A549 (cell line): Measurements from ENCODE around the gene PTPN4. TPM values are rescaled to one million over a fixed set of nuclear protein-coding genes. Genes with fewer than 3 reads are reported as not detected.
A peak's percentile ranks its signal among the peaks of the same experiment; 100 is the strongest.

Experiments used
- ATAC-seq, 2 experiments: fragments of 200-7000 bp in 1 of 2; fragments of >200 bp in 1 of 2; cut with Nextera tagmentation in 1 of 2; cut with Tn5 transposase in 1 of 2; 3 replicates each; pipeline versions ENCODE4 v1.8.0 to v1.9.1; 2018 to 2020; ENCODE audit warnings: mild to moderate bottlenecking in 1 of 2, moderate library complexity in 1 of 2
- CTCF ChIA-PET: fragments of 300-600 bp; sonication (Branson Sonifier 250); formaldehyde crosslinking; extraction: SDS; loops from one replicate; lab custom pipeline; 2021; ENCODE audit warnings: antibody characterized with exemption, inconsistent platforms; lab: Yijun Ruan, JAX
- POLR2A ChIA-PET: fragments of 350-600 bp; formaldehyde crosslinking; extraction: SDS; loops from one replicate; lab custom pipeline; 2021; ENCODE audit warnings: antibody characterized with exemption, inconsistent platforms; lab: Yijun Ruan, JAX
- DNase-seq, 2 experiments: peaks; one replicate each; pipeline versions ENCODE4 v3.0.0 to v3.0.0-alpha.2; 2011 to 2016; ENCODE audit warnings: low read depth in 1 of 2, low spot score in 1 of 2
- FAIRE-seq: peaks from 2 replicates; lab custom pipeline; 2011; peaks lifted over from hg19 to GRCh38; lab: Jason Lieb, UNC
- H3K27ac ChIP-seq, 2 experiments: fragments of >200 bp; sonication (Bioruptor Twin); formaldehyde crosslinking; 3 replicates each; pipeline ENCODE4 v1.5.1; 2016 to 2017
- H3K4me1 ChIP-seq: fragments of >200 bp; sonication (Bioruptor Twin); formaldehyde crosslinking; 3 replicates; pipeline ENCODE4 v1.6.1; 2016
- H3K4me2 ChIP-seq: fragments of >200 bp; sonication (Bioruptor Twin); formaldehyde crosslinking; 3 replicates; pipeline ENCODE4 v1.6.1; 2016
- H3K4me3 ChIP-seq: fragments of >200 bp; sonication (Bioruptor Twin); formaldehyde crosslinking; 3 replicates; pipeline ENCODE4 v1.5.1; 2016
- H3K9me3 ChIP-seq: fragments of >200 bp; sonication (Bioruptor Twin); formaldehyde crosslinking; 3 replicates; pipeline ENCODE4 v1.6.1; 2016
- BHLHE40 ChIP-seq: IDR thresholded peaks from 2 replicates; pipeline ENCODE4 v1.6.1; 2012; ENCODE audit warnings: low read depth, low read length, inconsistent platforms
- CBX8 ChIP-seq: fragments of 200-600 bp; sonication (generic); IDR thresholded peaks from 2 replicates; pipeline ENCODE4 v1.6.1; 2016
- CHD4 ChIP-seq: fragments of 200-600 bp; sonication (generic); IDR thresholded peaks from 2 replicates; pipeline ENCODE4 v1.6.1; 2016; ENCODE audit warnings: antibody characterized with exemption, mild to moderate bottlenecking, borderline replicate concordance
- EHMT2 ChIP-seq: fragments of 200-600 bp; sonication (generic); IDR thresholded peaks from 2 replicates; pipeline ENCODE4 v1.6.1; 2016; ENCODE audit warnings: antibody characterized with exemption, low read depth, mild to moderate bottlenecking, moderate library complexity
- FOSL2 ChIP-seq, 2 experiments: fragments of 450-650 bp in 1 of 2; fragments of >200 bp in 1 of 2; sonication (Bioruptor Twin) in 1 of 2; formaldehyde crosslinking; IDR thresholded peaks; 2 replicates each; pipeline versions ENCODE4 v1.5.0 to v1.6.1; 2016 to 2020; ENCODE audit warnings: mild to moderate bottlenecking in 1 of 2, moderate library complexity in 1 of 2
- HDAC2 ChIP-seq: fragments of 200-600 bp; sonication (generic); IDR thresholded peaks from 2 replicates; pipeline ENCODE4 v1.6.1; 2016
- HEYL ChIP-seq: fragments of 250-450 bp; sonication (Bioruptor Pico); IDR thresholded peaks from 2 replicates; pipeline ENCODE4 v1.8.0; 2021; ENCODE audit warnings: mild to moderate bottlenecking, moderate library complexity
- HOXB5 ChIP-seq: fragments of 250-450 bp; sonication (Bioruptor Pico); IDR thresholded peaks from 2 replicates; pipeline ENCODE4 v1.5.0; 2020; ENCODE audit warnings: mild to moderate bottlenecking, moderate library complexity
- JUNB ChIP-seq: fragments of >200 bp; sonication (Bioruptor Twin); formaldehyde crosslinking; IDR thresholded peaks from 2 replicates; pipeline ENCODE4 v1.6.1; 2016
- KDM1A ChIP-seq: fragments of 200-600 bp; sonication (generic); IDR thresholded peaks from 2 replicates; pipeline ENCODE4 v1.6.1; 2016; ENCODE audit warnings: low read depth, mild to moderate bottlenecking
- MAZ ChIP-seq: fragments of 150-350 bp; IDR thresholded peaks from 2 replicates; pipeline ENCODE4 v1.6.1; 2014; ENCODE audit warnings: antibody characterized with exemption, low read depth, low read length, borderline replicate concordance
- RCOR1 ChIP-seq: fragments of 150-350 bp; IDR thresholded peaks from 2 replicates; pipeline ENCODE4 v1.6.1; 2014; ENCODE audit warnings: antibody characterized with exemption, low read length, low read depth
- SREBF2 ChIP-seq: fragments of 450-650 bp; IDR thresholded peaks from 2 replicates; pipeline ENCODE4 v1.6.1; 2014; ENCODE audit warnings: mild to moderate bottlenecking, moderate library complexity
- TFCP2L1 ChIP-seq: fragments of 250-450 bp; sonication (Bioruptor Pico); IDR thresholded peaks from 2 replicates; pipeline ENCODE4 v1.5.0; 2021; ENCODE audit warnings: mild to moderate bottlenecking
- TP53 ChIP-seq: fragments of 250-450 bp; sonication (Bioruptor Pico); IDR thresholded peaks from 2 replicates; pipeline ENCODE4 v1.5.0; 2021; ENCODE audit warnings: mild to moderate bottlenecking, moderate library complexity
- ZFP36 ChIP-seq: fragments of 450-650 bp; IDR thresholded peaks from 2 replicates; pipeline ENCODE4 v1.6.1; 2014; ENCODE audit warnings: borderline replicate concordance; ENCODE audit not compliant: partially characterized antibody
- WGBS: methylation state at CpG from one replicate; pipeline ENCODE4 v1.1.6; 2017; ENCODE audit errors: missing lambda C conversion rate; 5-methylcytosine and 5-hydroxymethylcytosine counted together
- polyA plus RNA-seq, 4 experiments: library from polyadenylated mRNA; depleted of rRNA in 3 of 4; stranded (reverse); fragments of >200 nt; fragmentation: RNase III in 1 of 4; extraction: RNeasy Plus Mini Kit Qiagen cat#74134 plus additional on column Dnase treatment in 1 of 4; gene quantifications; 2 replicates in 3 of 4; 3 replicates in 1 of 4; pipeline ENCODE4 v1.2.3, GENCODE V29; 2011 to 2017
- TF ChIP-seq, protein P1 (sequence below): IDR thresholded peaks from 2 replicates; pipeline ENCODE4 v1.6.1; 2012
- TF ChIP-seq, protein P2 (sequence below): fragments of 200-600 bp; sonication (generic); IDR thresholded peaks from 2 replicates; pipeline ENCODE4 v1.6.1; 2016; ENCODE audit warnings: antibody characterized with exemption, mild to moderate bottlenecking, moderate library complexity

Gene PTPN4
- polyA plus RNA-seq, 2 of the 4 experiments (the other 2 are of a cell fraction), result 14.5 to 36.6 TPM

DNA sequence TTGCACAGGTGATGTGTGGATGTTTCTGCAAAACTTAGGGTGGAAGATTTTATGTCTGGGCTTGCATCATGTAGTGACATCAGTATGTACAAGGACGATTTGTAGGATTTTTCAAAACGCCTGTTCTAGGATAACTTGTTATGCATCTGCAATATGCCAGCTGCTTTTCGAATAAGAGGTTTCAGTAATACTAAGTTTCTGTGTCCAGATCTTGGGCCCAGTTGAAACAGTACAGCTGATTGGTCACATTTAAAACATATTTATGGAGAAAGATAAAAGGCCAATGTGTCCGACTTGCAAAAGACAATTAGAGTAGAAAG is 1.2 kb downstream of the PTPN4 start:
- peak overlapping the region; percentile 66 for H3K4me3 ChIP-seq
- CTCF ChIA-PET, result interaction anchor here (0.6 to 1.7 kb wide), 3 partner anchors 8 to 414 kb away, joined by 3 to 4 read pairs (median 3); no protein-coding TSS in a partner anchor
- TF ChIP-seq CBX8 (no peak), BHLHE40 (no peak), FOSL2 (IDR thresholded peaks at IDR 0.05) (no peak), FOSL2 (CRISPR knock-in tag; IDR thresholded peaks at IDR 0.05) (no peak), EHMT2 (no peak), RCOR1 (no peak), SREBF2 (no peak), ZFP36 (no peak), TP53 (no peak)
- H3K27ac ChIP-seq, result peak overlapping the region; percentile 92 to 97
- peak overlapping the region; percentile 92 for H3K4me2 ChIP-seq
- 2% methylated on average over 4 of the region's 4 CpGs for WGBS
- POLR2A ChIA-PET, result no interaction called here
- H3K9me3 ChIP-seq, result no peaks in the 10 kb centered on the region
- 0 out of 6 replicates have a peak, but pooled peaks of 1 of the 2 experiments have one; percentile 9 for ATAC-seq
- H3K4me1 ChIP-seq, result peaks cover 38% of the 10 kb centered on the region; the same call in 2 of the 3 replicates
- peak in 1 of 2 experiments; percentile 18 for DNase-seq
- no peak for FAIRE-seq

DNA sequence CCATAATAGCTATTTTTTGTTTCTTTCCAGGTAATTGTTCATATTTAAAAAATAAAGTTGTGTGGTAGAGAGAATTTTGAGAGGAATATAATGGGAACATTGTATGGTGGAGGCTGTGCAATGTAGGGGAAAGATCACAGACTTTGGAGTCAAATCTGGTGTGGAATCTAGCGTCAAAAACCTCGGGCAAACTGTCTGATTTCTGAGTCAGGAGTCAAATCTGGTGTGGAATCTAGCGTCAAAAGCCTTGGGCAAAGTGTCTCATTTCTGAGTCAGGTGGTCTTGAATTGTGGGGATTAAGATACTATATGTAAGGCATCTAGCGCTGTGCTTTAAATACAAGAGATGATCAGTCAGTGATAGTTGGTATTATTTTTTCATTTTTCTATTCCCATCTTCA is 5.1 kb downstream of the PTPN4 start:
- no peak for FAIRE-seq
- no peak for TF ChIP-seq MAZ
- no peak for TF ChIP-seq TFCP2L1
- TF ChIP-seq HDAC2, result no peak
- no peak for TF ChIP-seq RCOR1
- TF ChIP-seq KDM1A, result no peak
- TF ChIP-seq, protein P1, sequence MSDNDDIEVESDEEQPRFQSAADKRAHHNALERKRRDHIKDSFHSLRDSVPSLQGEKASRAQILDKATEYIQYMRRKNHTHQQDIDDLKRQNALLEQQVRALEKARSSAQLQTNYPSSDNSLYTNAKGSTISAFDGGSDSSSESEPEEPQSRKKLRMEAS, result no peak
- TF ChIP-seq JUNB, result no peak
- no peak for TF ChIP-seq HEYL
- no peak for TF ChIP-seq TP53
- no peak for TF ChIP-seq HOXB5 (CRISPR knock-in tag)
- TF ChIP-seq, protein P2, sequence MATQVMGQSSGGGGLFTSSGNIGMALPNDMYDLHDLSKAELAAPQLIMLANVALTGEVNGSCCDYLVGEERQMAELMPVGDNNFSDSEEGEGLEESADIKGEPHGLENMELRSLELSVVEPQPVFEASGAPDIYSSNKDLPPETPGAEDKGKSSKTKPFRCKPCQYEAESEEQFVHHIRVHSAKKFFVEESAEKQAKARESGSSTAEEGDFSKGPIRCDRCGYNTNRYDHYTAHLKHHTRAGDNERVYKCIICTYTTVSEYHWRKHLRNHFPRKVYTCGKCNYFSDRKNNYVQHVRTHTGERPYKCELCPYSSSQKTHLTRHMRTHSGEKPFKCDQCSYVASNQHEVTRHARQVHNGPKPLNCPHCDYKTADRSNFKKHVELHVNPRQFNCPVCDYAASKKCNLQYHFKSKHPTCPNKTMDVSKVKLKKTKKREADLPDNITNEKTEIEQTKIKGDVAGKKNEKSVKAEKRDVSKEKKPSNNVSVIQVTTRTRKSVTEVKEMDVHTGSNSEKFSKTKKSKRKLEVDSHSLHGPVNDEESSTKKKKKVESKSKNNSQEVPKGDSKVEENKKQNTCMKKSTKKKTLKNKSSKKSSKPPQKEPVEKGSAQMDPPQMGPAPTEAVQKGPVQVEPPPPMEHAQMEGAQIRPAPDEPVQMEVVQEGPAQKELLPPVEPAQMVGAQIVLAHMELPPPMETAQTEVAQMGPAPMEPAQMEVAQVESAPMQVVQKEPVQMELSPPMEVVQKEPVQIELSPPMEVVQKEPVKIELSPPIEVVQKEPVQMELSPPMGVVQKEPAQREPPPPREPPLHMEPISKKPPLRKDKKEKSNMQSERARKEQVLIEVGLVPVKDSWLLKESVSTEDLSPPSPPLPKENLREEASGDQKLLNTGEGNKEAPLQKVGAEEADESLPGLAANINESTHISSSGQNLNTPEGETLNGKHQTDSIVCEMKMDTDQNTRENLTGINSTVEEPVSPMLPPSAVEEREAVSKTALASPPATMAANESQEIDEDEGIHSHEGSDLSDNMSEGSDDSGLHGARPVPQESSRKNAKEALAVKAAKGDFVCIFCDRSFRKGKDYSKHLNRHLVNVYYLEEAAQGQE, result no peak
- no peak for DNase-seq
- no peaks in the 10 kb centered on the region for H3K9me3 ChIP-seq
- no peak overlapping the region for H3K27ac ChIP-seq
- 82% methylated on average over 4 of the region's 4 CpGs for WGBS
- ATAC-seq, result no peak
- POLR2A ChIA-PET, result no interaction called here
- H3K4me3 ChIP-seq, result no peak overlapping the region
- peaks cover 34% of the 10 kb centered on the region; the same call in 2 of the 3 replicates for H3K4me1 ChIP-seq
- no peak overlapping the region for H3K4me2 ChIP-seq
- CTCF ChIA-PET, result interaction anchor here (1.0 to 1.2 kb wide), 3 partner anchors 13 to 59 kb away, joined by 3 to 4 read pairs (median 3); no protein-coding TSS in a partner anchor

DNA sequence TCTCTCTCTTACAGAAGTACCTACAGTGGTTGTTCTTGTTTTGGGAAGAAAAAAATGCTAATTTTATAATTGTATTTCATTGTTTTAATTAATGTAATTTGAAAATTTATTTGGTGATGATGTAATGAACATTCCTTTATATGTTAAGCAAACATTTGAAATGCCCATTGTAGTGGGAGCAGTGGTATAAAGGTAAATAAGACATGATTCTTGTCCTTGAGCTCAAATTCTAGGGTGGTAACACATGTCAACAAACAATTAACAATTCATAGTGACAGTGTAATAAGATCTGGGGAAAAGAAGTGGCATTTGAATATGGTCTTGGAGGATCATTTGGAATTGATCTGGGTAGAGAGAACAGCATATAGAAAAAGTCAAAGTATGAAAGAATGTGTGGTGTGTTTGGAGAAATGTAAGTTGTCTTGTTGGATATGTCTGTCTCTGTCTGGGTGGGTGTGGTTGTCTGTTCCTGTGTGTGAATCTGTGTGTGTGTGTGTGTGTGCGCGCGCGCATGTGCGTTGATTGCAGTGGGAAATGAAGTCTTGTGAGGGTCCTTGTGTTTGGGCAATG is 5.8 kb downstream of the PTPN4 start:
- ChIA-PET CTCF (interaction anchor here (1.0 to 1.2 kb wide), 5 partner anchors 9 to 58 kb away, joined by 3 to 4 read pairs (median 3); no protein-coding TSS in a partner anchor), POLR2A (interaction anchor here (0.5 kb wide), 1 partner anchor 57 kb away, joined by 3 read pairs; no protein-coding TSS in a partner anchor)
- no peak for ATAC-seq
- DNase-seq, result no peak
- TF ChIP-seq CHD4, result no peak
- Histone ChIP-seq H3K4me1 (peaks cover 34% of the 10 kb centered on the region; the same call in 2 of the 3 replicates), H3K27ac (no peak overlapping the region), H3K9me3 (no peaks in the 10 kb centered on the region), H3K4me3 (no peak overlapping the region), H3K4me2 (no peak overlapping the region)
- no peak for FAIRE-seq
- 81% methylated on average over 5 of the region's 5 CpGs for WGBS
